HEK293 (cell line): Measurements from ENCODE around the gene CACHD1.

Source experiments
- CTCF ChIA-PET: fragments of 350-600 bp; formaldehyde crosslinking; extraction: SDS; loops from one replicate; lab custom pipeline; 2021; ENCODE audit warnings: antibody characterized with exemption; lab: Yijun Ruan, JAX
- POLR2A ChIA-PET: fragments of 300-600 bp; formaldehyde crosslinking; extraction: SDS; loops from one replicate; lab custom pipeline; 2020; ENCODE audit warnings: antibody characterized with exemption, inconsistent platforms; lab: Yijun Ruan, JAX
- H3K27ac ChIP-seq: fragments of 200-500 bp; sonication (Bioruptor generic); 2 replicates; pipeline ENCODE4 v1.5.1; 2014; ENCODE audit warnings: low read depth, low read length, control low read depth, inconsistent platforms; ENCODE audit errors: extremely low read depth
- H3K36me3 ChIP-seq, 2 experiments: fragments of 200-500 bp in 1 of 2; sonication (Bioruptor generic) in 1 of 2; 1 replicate in 1 of 2; 2 replicates in 1 of 2; pipeline ENCODE4 v1.5.1; 2014 to 2017; ENCODE audit warnings: inconsistent platforms in 2 of 2, low read length in 2 of 2; ENCODE audit not compliant: control insufficient read depth in 2 of 2, insufficient read depth in 1 of 2
- H3K4me1 ChIP-seq: fragments of 200-500 bp; sonication (Bioruptor generic); 2 replicates; pipeline ENCODE4 v1.5.1; 2014; ENCODE audit warnings: mild to moderate bottlenecking, low read length, inconsistent platforms; ENCODE audit not compliant: control insufficient read depth, insufficient read depth
- H3K4me3 ChIP-seq: 2 replicates; pipeline ENCODE4 v1.5.1; 2011; ENCODE audit warnings: low read depth, mild to moderate bottlenecking, control low read depth, low read length, moderate library complexity
- H3K9me3 ChIP-seq: fragments of 200-500 bp; sonication (Bioruptor generic); 2 replicates; pipeline ENCODE4 v1.5.1; 2014; ENCODE audit warnings: low read depth, low read length, inconsistent platforms; ENCODE audit not compliant: control insufficient read depth, insufficient read depth
- GLI2 ChIP-seq: fragments of 450-650 bp; formaldehyde crosslinking; IDR thresholded peaks from 2 replicates; pipeline ENCODE4; 2017; ENCODE audit warnings: missing biosample characterization, missing genetic modification characterization, low read depth, borderline replicate concordance
- GLI4 ChIP-seq: fragments of 450-650 bp; formaldehyde crosslinking; IDR thresholded peaks from 2 replicates; pipeline ENCODE4 v1.5.1; 2016; ENCODE audit warnings: missing biosample characterization, missing genetic modification characterization
- INSM2 ChIP-seq: fragments of 450-650 bp; formaldehyde crosslinking; IDR thresholded peaks from 2 replicates; pipeline ENCODE4 v1.5.1; 2016; ENCODE audit warnings: missing biosample characterization, missing genetic modification characterization
- MEIS1 ChIP-seq: sonication (generic); formaldehyde crosslinking; IDR thresholded peaks from 2 replicates; pipeline ENCODE4 v1.8.1; 2022; ENCODE audit warnings: missing genetic modification reagents, mild to moderate bottlenecking, borderline replicate concordance
- PRDM6 ChIP-seq: fragments of 450-650 bp; formaldehyde crosslinking; IDR thresholded peaks from 2 replicates; pipeline ENCODE4 v1.5.1; 2017; ENCODE audit warnings: missing biosample characterization, missing genetic modification characterization
- WT1 ChIP-seq: fragments of 450-650 bp; formaldehyde crosslinking; IDR thresholded peaks from 2 replicates; pipeline ENCODE4 v1.5.1; 2016; ENCODE audit warnings: missing biosample characterization, missing genetic modification characterization
- ZBTB48 ChIP-seq: fragments of 450-650 bp; formaldehyde crosslinking; IDR thresholded peaks from 2 replicates; pipeline ENCODE4 v1.5.1; 2016; ENCODE audit warnings: missing biosample characterization, missing genetic modification characterization
- ZNF114 ChIP-seq: fragments of 450-650 bp; formaldehyde crosslinking; IDR thresholded peaks from 2 replicates; pipeline ENCODE4 v1.5.0; 2017; ENCODE audit warnings: missing biosample characterization, missing genetic modification characterization
- ZNF2 ChIP-seq: fragments of 450-650 bp; formaldehyde crosslinking; IDR thresholded peaks from 2 replicates; pipeline ENCODE4 v1.5.1; 2016; ENCODE audit warnings: missing biosample characterization, missing genetic modification characterization
- ZNF280D ChIP-seq: fragments of 450-650 bp; formaldehyde crosslinking; IDR thresholded peaks from 2 replicates; pipeline ENCODE4 v1.5.1; 2016; ENCODE audit warnings: missing biosample characterization, missing genetic modification characterization
- ZNF302 ChIP-seq: fragments of 450-650 bp; formaldehyde crosslinking; IDR thresholded peaks from 2 replicates; pipeline ENCODE4 v1.5.1; 2016; ENCODE audit warnings: missing biosample characterization, missing genetic modification characterization, low read depth
- ZNF350 ChIP-seq: fragments of 450-650 bp; formaldehyde crosslinking; IDR thresholded peaks from 2 replicates; pipeline ENCODE4 v1.5.0; 2017; ENCODE audit warnings: missing biosample characterization, mild to moderate bottlenecking, missing genetic modification characterization
- ZNF521 ChIP-seq: fragments of 450-650 bp; formaldehyde crosslinking; IDR thresholded peaks from 2 replicates; pipeline ENCODE4 v1.5.1; 2017; ENCODE audit warnings: missing biosample characterization, mild to moderate bottlenecking, missing genetic modification characterization
- ZNF623 ChIP-seq: fragments of 450-650 bp; formaldehyde crosslinking; IDR thresholded peaks from 2 replicates; pipeline ENCODE4 v1.5.1; 2016; ENCODE audit warnings: missing biosample characterization, missing genetic modification characterization
- ZNF76 ChIP-seq: fragments of 450-650 bp; formaldehyde crosslinking; IDR thresholded peaks from 2 replicates; pipeline ENCODE4; 2016; ENCODE audit warnings: low read depth, missing biosample characterization, missing genetic modification characterization, borderline replicate concordance
- ZNF776 ChIP-seq: fragments of 450-650 bp; formaldehyde crosslinking; IDR thresholded peaks from 2 replicates; pipeline ENCODE4 v1.5.0; 2017; ENCODE audit warnings: missing biosample characterization, missing genetic modification characterization, borderline replicate concordance
- ZNF843 ChIP-seq: fragments of 450-650 bp; formaldehyde crosslinking; IDR thresholded peaks from 2 replicates; pipeline ENCODE4 v1.5.1; 2016; ENCODE audit warnings: missing biosample characterization, missing genetic modification characterization
- TF ChIP-seq, protein P1 (sequence below): fragments of 450-650 bp; formaldehyde crosslinking; IDR thresholded peaks from 2 replicates; pipeline ENCODE4 v1.5.1; 2017; ENCODE audit warnings: missing biosample characterization, missing genetic modification characterization

The CACHD1 gene

DNA sequence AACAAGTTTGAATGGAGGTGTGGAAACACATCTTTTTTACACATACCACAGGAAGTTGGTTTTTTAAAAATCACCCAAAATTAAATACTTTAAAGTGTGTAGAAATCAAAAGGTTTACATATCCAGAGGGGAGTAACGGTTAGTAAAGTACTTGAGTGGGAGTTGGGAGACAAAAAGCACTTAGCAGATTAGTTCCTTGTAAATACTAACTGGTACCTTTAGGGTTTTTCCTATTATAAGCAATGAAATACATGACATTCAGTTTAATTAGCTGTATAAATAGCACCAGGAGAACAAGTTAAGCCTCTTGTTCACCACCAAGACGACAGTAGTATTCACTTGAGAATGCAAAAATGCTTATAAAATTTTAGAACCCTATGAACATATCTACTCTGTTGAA is 251.2 kb downstream of the CACHD1 start:
- no peak overlapping the region for H3K27ac ChIP-seq
- POLR2A ChIA-PET = no interaction called here
- peak; percentile 94 for TF ChIP-seq WT1 (tag by site-specific recombination)
- TF ChIP-seq, protein P1, sequence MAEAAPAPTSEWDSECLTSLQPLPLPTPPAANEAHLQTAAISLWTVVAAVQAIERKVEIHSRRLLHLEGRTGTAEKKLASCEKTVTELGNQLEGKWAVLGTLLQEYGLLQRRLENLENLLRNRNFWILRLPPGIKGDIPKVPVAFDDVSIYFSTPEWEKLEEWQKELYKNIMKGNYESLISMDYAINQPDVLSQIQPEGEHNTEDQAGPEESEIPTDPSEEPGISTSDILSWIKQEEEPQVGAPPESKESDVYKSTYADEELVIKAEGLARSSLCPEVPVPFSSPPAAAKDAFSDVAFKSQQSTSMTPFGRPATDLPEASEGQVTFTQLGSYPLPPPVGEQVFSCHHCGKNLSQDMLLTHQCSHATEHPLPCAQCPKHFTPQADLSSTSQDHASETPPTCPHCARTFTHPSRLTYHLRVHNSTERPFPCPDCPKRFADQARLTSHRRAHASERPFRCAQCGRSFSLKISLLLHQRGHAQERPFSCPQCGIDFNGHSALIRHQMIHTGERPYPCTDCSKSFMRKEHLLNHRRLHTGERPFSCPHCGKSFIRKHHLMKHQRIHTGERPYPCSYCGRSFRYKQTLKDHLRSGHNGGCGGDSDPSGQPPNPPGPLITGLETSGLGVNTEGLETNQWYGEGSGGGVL (tag by site-specific recombination) = no peak
- peak; percentile 33; the same call in 1 of the 2 replicates for TF ChIP-seq PRDM6 (tag by site-specific recombination)
- CTCF ChIA-PET = interaction anchor here (0.7 kb wide), 1 partner anchor 11 kb away, joined by 3 read pairs; no protein-coding TSS in a partner anchor
- no peaks in the 10 kb centered on the region for H3K9me3 ChIP-seq
- no peak overlapping the region for H3K4me3 ChIP-seq
- no peaks in the 10 kb centered on the region for H3K36me3 ChIP-seq
- H3K4me1 ChIP-seq = no peaks in the 10 kb centered on the region

DNA sequence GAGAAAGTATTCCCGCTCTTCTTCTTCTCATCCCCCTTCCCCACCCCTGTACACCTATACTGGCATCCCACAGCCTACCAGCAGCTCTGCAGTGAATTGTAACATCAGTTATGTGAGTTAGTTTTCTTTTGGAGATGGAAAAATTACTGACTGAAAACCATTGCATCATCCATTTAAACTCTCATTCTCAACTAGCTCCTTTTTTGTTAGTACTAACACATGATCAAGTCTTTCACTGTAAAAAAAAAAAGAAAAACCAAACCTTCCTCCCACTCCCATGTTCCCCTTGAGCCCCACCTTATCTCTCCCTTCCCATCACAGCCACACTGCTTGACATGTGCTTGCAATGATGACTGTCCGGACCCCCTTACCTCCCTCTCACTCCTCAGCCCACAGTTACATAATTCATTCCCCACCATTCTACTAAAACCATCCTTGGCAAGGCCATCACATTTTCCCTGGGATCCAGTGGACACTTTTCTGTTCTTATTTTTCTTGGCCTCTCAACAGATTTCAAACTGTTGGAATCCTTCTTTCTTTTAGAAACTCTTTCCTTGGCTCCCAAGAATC is 251.7 kb downstream of the CACHD1 start:
- Histone ChIP-seq H3K4me3 (no peak overlapping the region), H3K27ac (no peak overlapping the region), H3K4me1 (no peaks in the 10 kb centered on the region)
- ChIA-PET CTCF (interaction anchor here (0.7 kb wide), 1 partner anchor 12 kb away, joined by 3 read pairs; no protein-coding TSS in a partner anchor), POLR2A (no interaction called here)
- TF ChIP-seq ZNF521 (tag by site-specific recombination) (no peak), INSM2 (tag by site-specific recombination) (no peak), ZNF623 (tag by site-specific recombination) (no peak), ZNF776 (tag by site-specific recombination) (no peak), ZNF114 (tag by site-specific recombination) (no peak), ZNF76 (tag by site-specific recombination) (no peak), ZNF280D (tag by site-specific recombination) (no peak), ZNF2 (tag by site-specific recombination) (no peak), GLI4 (tag by site-specific recombination) (no peak), ZNF350 (no peak), ZBTB48 (tag by site-specific recombination) (no peak), MEIS1 (CRISPR knock-in tag) (no peak), ZNF843 (tag by site-specific recombination) (no peak), GLI2 (no peak), ZNF302 (tag by site-specific recombination) (no peak)
- TF ChIP-seq, all 188 proteins: peak for 0
- H3K9me3 ChIP-seq = no peaks in the 10 kb centered on the region
- H3K36me3 ChIP-seq = no peaks in the 10 kb centered on the region
